Fibroblast of mammary gland (primary cell): ENCODE data around the gene ARID2.
A peak's percentile ranks its signal among the peaks of the same experiment; 100 is the strongest.

Experiments used
- DNase-seq: peaks from one replicate; pipeline ENCODE4 v3.0.0-alpha.2; 2010; ENCODE audit warnings: low read depth
- H3K4me3 ChIP-seq: 2 replicates; pipeline ENCODE4 v1.5.1; 2011; ENCODE audit warnings: low read depth, mild to moderate bottlenecking, low read length, moderate library complexity; ENCODE audit not compliant: control insufficient read depth
- TF ChIP-seq, protein P1 (sequence below): conservative IDR thresholded peaks from 2 replicates; pipeline ENCODE4 v1.5.1; 2011; ENCODE audit warnings: low read depth, low read length, inconsistent platforms; ENCODE audit not compliant: control insufficient read depth, insufficient read depth

ARID2 gene

GRCh38 chr12:45727980-45728629, 1.4 kb upstream of the ARID2 start:
- DNase-seq, result no peak
- TF ChIP-seq, protein P1, sequence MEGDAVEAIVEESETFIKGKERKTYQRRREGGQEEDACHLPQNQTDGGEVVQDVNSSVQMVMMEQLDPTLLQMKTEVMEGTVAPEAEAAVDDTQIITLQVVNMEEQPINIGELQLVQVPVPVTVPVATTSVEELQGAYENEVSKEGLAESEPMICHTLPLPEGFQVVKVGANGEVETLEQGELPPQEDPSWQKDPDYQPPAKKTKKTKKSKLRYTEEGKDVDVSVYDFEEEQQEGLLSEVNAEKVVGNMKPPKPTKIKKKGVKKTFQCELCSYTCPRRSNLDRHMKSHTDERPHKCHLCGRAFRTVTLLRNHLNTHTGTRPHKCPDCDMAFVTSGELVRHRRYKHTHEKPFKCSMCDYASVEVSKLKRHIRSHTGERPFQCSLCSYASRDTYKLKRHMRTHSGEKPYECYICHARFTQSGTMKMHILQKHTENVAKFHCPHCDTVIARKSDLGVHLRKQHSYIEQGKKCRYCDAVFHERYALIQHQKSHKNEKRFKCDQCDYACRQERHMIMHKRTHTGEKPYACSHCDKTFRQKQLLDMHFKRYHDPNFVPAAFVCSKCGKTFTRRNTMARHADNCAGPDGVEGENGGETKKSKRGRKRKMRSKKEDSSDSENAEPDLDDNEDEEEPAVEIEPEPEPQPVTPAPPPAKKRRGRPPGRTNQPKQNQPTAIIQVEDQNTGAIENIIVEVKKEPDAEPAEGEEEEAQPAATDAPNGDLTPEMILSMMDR, result no peak
- H3K4me3 ChIP-seq, result peak overlapping the region; percentile 91

- peak overlapping the region; percentile 91 for H3K4me3 ChIP-seq
- TF ChIP-seq, protein P1, result peak; percentile 50
- DNase-seq, result peak; percentile 92
Measured at GRCh38 chr12:45728630-45729232, 775 bp upstream of the ARID2 start.

- H3K4me3 ChIP-seq, result peak overlapping the region; percentile 77
- no peak for DNase-seq
- TF ChIP-seq, protein P1, result no peak
Measured at GRCh38 chr12:45730084-45730347, 510 bp downstream of the ARID2 start.

DNA sequence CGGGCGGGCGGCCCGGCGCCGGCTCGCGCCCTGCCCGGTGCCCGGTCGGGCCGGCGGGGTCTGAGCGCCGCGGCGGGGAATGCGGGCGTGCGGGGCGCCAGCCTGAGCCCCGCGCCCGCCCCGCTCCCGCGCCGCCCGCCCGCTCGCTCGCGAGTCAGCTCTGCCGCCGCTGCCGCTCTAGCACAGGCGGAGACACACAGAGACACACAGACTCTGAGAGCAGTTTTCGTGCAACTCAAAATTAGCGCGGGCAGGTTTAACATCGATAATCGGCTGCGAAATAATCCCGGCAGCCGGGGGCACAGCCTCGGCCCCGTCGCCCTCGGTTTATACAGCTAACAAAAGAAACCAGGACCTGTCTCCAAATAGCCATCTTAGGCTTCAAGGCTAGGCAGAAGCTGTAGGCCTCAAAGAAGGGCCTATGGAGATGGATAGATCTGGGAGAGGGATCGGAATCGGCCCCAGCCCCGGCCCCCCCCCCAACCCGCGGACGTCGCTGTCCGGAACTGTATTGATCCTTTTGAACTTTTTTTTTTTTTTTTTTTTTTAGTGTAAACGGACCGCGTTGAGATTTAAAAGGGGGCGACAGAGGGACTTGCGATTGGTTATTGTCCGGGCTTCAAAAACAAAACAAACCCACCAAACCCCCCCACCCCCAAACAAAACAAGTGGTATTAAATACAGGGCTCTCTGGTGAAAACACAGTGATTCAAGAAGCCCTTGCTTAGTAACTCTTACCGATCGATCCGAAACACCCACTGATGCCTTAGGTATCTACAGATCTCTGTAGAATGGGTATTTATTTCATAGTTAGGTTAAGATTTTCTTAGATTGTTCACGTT, 1.1 kb downstream of the ARID2 start:
- TF ChIP-seq, protein P1, result no peak
- H3K4me3 ChIP-seq, result peak overlapping the region; percentile 77
- DNase-seq, result peak; percentile 46

- no peak for DNase-seq
- TF ChIP-seq, protein P1, result no peak
- H3K4me3 ChIP-seq, result peak overlapping the region; percentile 68
Measured at GRCh38 chr12:45731190-45731775, 1.8 kb downstream of the ARID2 start.

- peak overlapping the region; percentile 27 for H3K4me3 ChIP-seq
- DNase-seq, result peak; percentile 34
- TF ChIP-seq, protein P1, result no peak
Measured at GRCh38 chr12:45732250-45732649, 2.7 kb downstream of the ARID2 start.
